Measurements from ENCODE around the gene BRD7.

BRD7 gene

GRCh38 chr16:50269061-50269705, 99.6 kb downstream of the BRD7 start:
- no peak for DNase-seq (ENCODE audit: low spot score)
- in situ Hi-C loops (cut with MboI; ENCODE audit: low pct_unique_long_range_greater_than_20kb, low sequenced_read_pairs, unreplicated experiment): no loop called here
- no peak for TF ChIP-seq CTCF (IDR thresholded peaks at IDR 0.05; ENCODE audit: extremely low read depth, insufficient read depth, missing control alignments)

- no peak for TF ChIP-seq CTCF (IDR thresholded peaks at IDR 0.05; ENCODE audit: extremely low read depth, insufficient read depth, missing control alignments)
- DNase-seq (ENCODE audit: low spot score): no peak
- in situ Hi-C loops (cut with MboI; ENCODE audit: low pct_unique_long_range_greater_than_20kb, low sequenced_read_pairs, unreplicated experiment): no loop called here
Observed at GRCh38 chr16:50268352-50268751, 100.4 kb downstream of the BRD7 start.

- TF ChIP-seq CTCF (IDR thresholded peaks at IDR 0.05; ENCODE audit: extremely low read depth, insufficient read depth, missing control alignments): no peak
- DNase-seq (ENCODE audit: low spot score): no peak
- in situ Hi-C loops (cut with MboI; ENCODE audit: low pct_unique_long_range_greater_than_20kb, low sequenced_read_pairs, unreplicated experiment): no loop called here
Observed at GRCh38 chr16:50267651-50268050, 101.1 kb downstream of the BRD7 start.

GRCh38 chr16:50267151-50267631, 101.6 kb downstream of the BRD7 start:
- TF ChIP-seq CTCF (IDR thresholded peaks at IDR 0.05; ENCODE audit: extremely low read depth, insufficient read depth, missing control alignments): no peak
- no peak for DNase-seq (ENCODE audit: low spot score)
- in situ Hi-C loops (cut with MboI; ENCODE audit: low pct_unique_long_range_greater_than_20kb, low sequenced_read_pairs, unreplicated experiment): no loop called here

GRCh38 chr16:50266337-50267091, 102.3 kb downstream of the BRD7 start, which contains the start of gene ADCY7:
Gene ADCY7, plus strand, starts transcription at chr16:50266551. Its CDS starts 21,629 bp downstream, at chr16:50288180.
- DNase-seq (ENCODE audit: low spot score): peak; percentile 78
- in situ Hi-C loops (cut with MboI; ENCODE audit: low pct_unique_long_range_greater_than_20kb, low sequenced_read_pairs, unreplicated experiment): no loop called here
- no peak for TF ChIP-seq CTCF (IDR thresholded peaks at IDR 0.05; ENCODE audit: extremely low read depth, insufficient read depth, missing control alignments)
